SK-N-SH (cell line): ENCODE results near the gene GSTM3. TPM values are rescaled to one million over a fixed set of nuclear protein-coding genes. Genes with fewer than 3 reads are reported as not detected.

ENCODE experiments used
- CTCF ChIA-PET: fragments of 300-600, 350-600 bp; formaldehyde crosslinking; extraction: SDS; loops from one replicate; lab custom pipeline; 2021; lab: Yijun Ruan, JAX
- POLR2A ChIA-PET: fragments of 350-600 bp; sonication (Branson Sonifier 250); formaldehyde crosslinking; extraction: SDS; loops from one replicate; lab custom pipeline; 2020; ENCODE audit warnings: antibody characterized with exemption, inconsistent platforms; lab: Yijun Ruan, JAX
- DNase-seq: peaks from one replicate; pipeline ENCODE4 v3.0.0; 2012
- H2AFZ ChIP-seq: fragments of 200-600 bp; sonication (generic); 2 replicates; pipeline ENCODE4 v1.8.1; 2016; ENCODE audit warnings: antibody characterized with exemption, mild to moderate bottlenecking, low read depth
- H3F3A ChIP-seq: fragments of 200-600 bp; sonication (generic); replicated peaks from 2 replicates; pipeline ENCODE3; 2016; ENCODE audit warnings: antibody characterized with exemption, mild to moderate bottlenecking; ENCODE audit not compliant: insufficient read depth
- H3K27ac ChIP-seq, 2 experiments: fragments of 200-500 bp in 1 of 2; fragments of 200-600 bp in 1 of 2; sonication (Bioruptor generic) in 1 of 2; sonication (generic), shearing (Covaris generic) in 1 of 2; 2 replicates each; pipeline versions ENCODE4 v1.5.1 to v1.6.1; 2014 to 2016; ENCODE audit warnings: low read depth in 2 of 2, inconsistent platforms in 1 of 2, low read length in 1 of 2, mild to moderate bottlenecking in 1 of 2, mixed read lengths in 1 of 2
- H3K27me3 ChIP-seq: fragments of 200-600 bp; sonication (generic), shearing (Covaris generic); 2 replicates; pipeline ENCODE4 v1.6.1; 2016; ENCODE audit warnings: mixed run types; ENCODE audit not compliant: insufficient read depth
- H3K36me3 ChIP-seq, 2 experiments: fragments of 200-500 bp in 1 of 2; fragments of 200-600 bp in 1 of 2; sonication (Bioruptor generic) in 1 of 2; sonication (generic) in 1 of 2; replicated peaks in 1 of 2; 2 replicates each; pipeline versions ENCODE3 to v1.5.1; 2014 to 2016; ENCODE audit warnings: low read length in 1 of 2, mild to moderate bottlenecking in 1 of 2; ENCODE audit not compliant: insufficient read depth in 2 of 2, control insufficient read depth in 1 of 2
- H3K4me1 ChIP-seq, 2 experiments: fragments of 200-500 bp in 1 of 2; fragments of 200-600 bp in 1 of 2; sonication (Bioruptor generic) in 1 of 2; sonication (generic), shearing (Covaris generic) in 1 of 2; 2 replicates each; pipeline versions ENCODE4 v1.5.1 to v1.6.1; 2014 to 2016; ENCODE audit warnings: low read depth in 1 of 2, low read length in 1 of 2, mixed run types in 1 of 2; ENCODE audit not compliant: insufficient read depth in 2 of 2, control insufficient read depth in 1 of 2
- H3K4me2 ChIP-seq: fragments of 200-600 bp; sonication (generic), shearing (Covaris generic); 2 replicates; pipeline ENCODE4 v1.6.1; 2017; ENCODE audit warnings: mixed run types
- H3K4me3 ChIP-seq, 2 experiments: fragments of 200-500 bp in 1 of 2; fragments of 200-600 bp in 1 of 2; sonication (Bioruptor generic) in 1 of 2; sonication (generic), shearing (Covaris generic) in 1 of 2; 2 replicates each; pipeline versions ENCODE4 v1.5.1 to v1.8.1; 2014 to 2016; ENCODE audit warnings: low read depth in 2 of 2, inconsistent platforms in 1 of 2, low read length in 1 of 2, mild to moderate bottlenecking in 1 of 2, mixed read lengths in 1 of 2, moderate library complexity in 1 of 2
- H3K79me2 ChIP-seq: fragments of 200-600 bp; sonication (generic); 2 replicates; pipeline ENCODE4 v1.8.1; 2017; ENCODE audit warnings: mild to moderate bottlenecking; ENCODE audit not compliant: insufficient read depth
- H3K9ac ChIP-seq: fragments of 200-600 bp; sonication (generic); 2 replicates; pipeline ENCODE4 v1.6.1; 2017; ENCODE audit warnings: mixed run types
- H3K9me2 ChIP-seq: fragments of 200-600 bp; sonication (generic); 2 replicates; pipeline ENCODE4 v1.6.1; 2017; ENCODE audit warnings: mixed run types
- H3K9me3 ChIP-seq: fragments of 200-600 bp; sonication (generic); 2 replicates; pipeline ENCODE4 v1.6.1; 2017; ENCODE audit warnings: mixed run types, mild to moderate bottlenecking, moderate library complexity
- H4K20me1 ChIP-seq: fragments of 200-600 bp; sonication (generic); 2 replicates; pipeline ENCODE4 v1.6.1; 2017; ENCODE audit warnings: mild to moderate bottlenecking, mixed run types; ENCODE audit not compliant: insufficient read depth
- CHD2 ChIP-seq: fragments of 150-350 bp; IDR thresholded peaks from 2 replicates; pipeline ENCODE4 v1.6.1; 2018; ENCODE audit warnings: low read length; ENCODE audit not compliant: partially characterized antibody
- ELF1 ChIP-seq: IDR thresholded peaks from 2 replicates; pipeline ENCODE4 v1.4.0; 2012
- EP300 ChIP-seq, 2 experiments: IDR thresholded peaks; 2 replicates each; pipeline versions ENCODE4 v1.4.0 to v1.6.1; 2012; ENCODE audit warnings: borderline replicate concordance in 1 of 2, low read depth in 1 of 2, low read length in 1 of 2
- EZH2phosphoT487 ChIP-seq: fragments of 200-600 bp; sonication (generic); IDR thresholded peaks from 2 replicates; pipeline ENCODE4 v1.6.1; 2017; ENCODE audit warnings: low read depth, mixed run types, mild to moderate bottlenecking, antibody characterized with exemption, moderate library complexity, borderline replicate concordance
- FOXJ3 ChIP-seq: sonication (generic); formaldehyde crosslinking; IDR thresholded peaks from 2 replicates; pipeline ENCODE4 v1.5.1; 2020; ENCODE audit warnings: mild to moderate bottlenecking, missing genetic modification reagents
- GATA2 ChIP-seq: sonication (generic); formaldehyde crosslinking; IDR thresholded peaks from 2 replicates; pipeline ENCODE4 v1.5.0; 2020; ENCODE audit warnings: mild to moderate bottlenecking, missing genetic modification reagents
- JUND ChIP-seq: IDR thresholded peaks from 2 replicates; pipeline ENCODE4 v1.4.0; 2012
- MAX ChIP-seq: IDR thresholded peaks from 2 replicates; pipeline ENCODE4 v1.4.0; 2012; ENCODE audit warnings: low read depth
- MXI1 ChIP-seq: IDR thresholded peaks from 2 replicates; pipeline ENCODE4 v1.6.1; 2012; ENCODE audit warnings: mild to moderate bottlenecking, low read depth, low read length, improper control_type of control experiment
- NRF1 ChIP-seq: IDR thresholded peaks from 2 replicates; pipeline ENCODE4 v1.6.1; 2012; ENCODE audit warnings: low read depth, mild to moderate bottlenecking, low read length
- POLR2AphosphoS5 ChIP-seq: IDR thresholded peaks from 2 replicates; pipeline ENCODE4 v1.6.1; 2012; ENCODE audit warnings: low read depth, low read length
- RAD21 ChIP-seq: IDR thresholded peaks from 2 replicates; pipeline ENCODE4 v1.6.1; 2012; ENCODE audit warnings: mild to moderate bottlenecking, low read length
- RXRA ChIP-seq: IDR thresholded peaks from 2 replicates; pipeline ENCODE4 v1.4.0; 2012; ENCODE audit warnings: low read depth, mild to moderate bottlenecking, borderline replicate concordance
- TAF1 ChIP-seq: IDR thresholded peaks from 2 replicates; pipeline ENCODE4 v1.6.1; 2012; ENCODE audit warnings: low read depth, mild to moderate bottlenecking, low read length, moderate library complexity, borderline replicate concordance
- TCF12 ChIP-seq: IDR thresholded peaks from 2 replicates; pipeline ENCODE4 v1.4.0; 2012
- USF1 ChIP-seq: IDR thresholded peaks from 2 replicates; pipeline ENCODE4 v1.4.0; 2012; ENCODE audit warnings: low read depth, borderline replicate concordance
- YY1 ChIP-seq: IDR thresholded peaks from 2 replicates; pipeline ENCODE4 v1.4.0; 2012; ENCODE audit warnings: low read depth, mild to moderate bottlenecking
- WGBS: methylation state at CpG from one replicate; pipeline ENCODE4 v1.1.6; 2017; ENCODE audit warnings: low lambda C conversion rate; 5-methylcytosine and 5-hydroxymethylcytosine counted together
- polyA plus RNA-seq, 3 experiments: library from polyadenylated mRNA; depleted of rRNA; stranded (reverse); fragments of >200 nt; gene quantifications; 2 replicates each; pipeline ENCODE4 v1.2.3, GENCODE V29; 2012
- TF ChIP-seq, protein P1 (sequence below): fragments of 150-350 bp; IDR thresholded peaks from 2 replicates; pipeline ENCODE4 v1.6.1; 2017; ENCODE audit warnings: antibody characterized with exemption, low read length, low read depth, borderline replicate concordance
- TF ChIP-seq, protein P2 (sequence below): fragments of 200-600 bp; sonication (generic); IDR thresholded peaks from 2 replicates; pipeline ENCODE4 v1.6.1; 2017; ENCODE audit warnings: antibody characterized with exemption, mild to moderate bottlenecking, moderate library complexity
- TF ChIP-seq, protein P3 (sequence below): fragments of 150-350 bp; IDR thresholded peaks from 2 replicates; pipeline ENCODE4 v1.6.1; 2016; ENCODE audit warnings: mild to moderate bottlenecking, low read depth, low read length

GSTM3 gene
- polyA plus RNA-seq, 1 of the 3 experiments (the other 2 are of a cell fraction): 86.6 TPM

DNA sequence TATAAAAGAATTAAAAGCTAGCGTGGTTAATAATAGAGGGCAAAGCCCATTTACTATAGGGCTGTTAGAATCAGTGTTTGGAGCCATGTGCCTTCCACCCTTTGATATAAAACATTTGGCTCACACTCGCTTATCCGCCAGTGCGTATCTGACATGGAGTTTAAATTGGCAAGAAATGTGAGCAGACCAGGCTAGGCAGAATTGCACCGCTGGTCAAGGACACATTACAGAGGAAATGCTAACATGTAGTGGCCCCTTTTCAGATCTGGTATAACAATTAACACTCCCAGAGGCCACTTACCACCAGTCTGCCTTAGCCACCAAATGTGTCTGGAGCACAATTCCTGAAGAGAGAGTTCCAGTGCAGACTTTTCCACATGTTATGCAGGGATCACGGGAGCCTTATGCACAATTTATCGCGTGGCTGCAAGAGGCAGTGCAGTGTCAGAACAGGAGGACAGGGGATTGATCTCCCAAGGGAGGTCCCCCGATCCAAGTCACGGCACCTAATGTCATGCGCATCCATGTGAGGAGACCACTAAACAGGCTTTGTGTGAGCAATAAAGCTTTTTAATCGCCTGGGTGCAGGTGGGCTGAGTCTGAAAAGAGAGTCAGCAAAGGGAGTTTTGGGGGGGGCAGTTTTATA lies 14.0 kb downstream of the GSTM3 start:
- no peaks in the 10 kb centered on the region; a peak in 1 of 4 replicates for H3K4me1 ChIP-seq
- POLR2A ChIA-PET: no interaction called here
- no peaks in the 10 kb centered on the region for H3K9me2 ChIP-seq
- no peak overlapping the region for H2AFZ ChIP-seq
- WGBS: 87% methylated on average over 12 of the region's 12 CpGs
- no peaks in the 10 kb centered on the region for H3K79me2 ChIP-seq
- no peak overlapping the region for H3K4me2 ChIP-seq
- H3K9ac ChIP-seq: no peak overlapping the region
- H3F3A ChIP-seq: no peaks in the 10 kb centered on the region
- CTCF ChIA-PET: interaction anchor here (0.9 to 1.3 kb wide), 2 partner anchors 11 kb away, joined by 3 to 4 read pairs; no protein-coding TSS in a partner anchor
- no peaks in the 10 kb centered on the region for H3K36me3 ChIP-seq
- no peak overlapping the region for H3K4me3 ChIP-seq
- TF ChIP-seq RXRA: no peak
- TF ChIP-seq YY1: no peak
- TF ChIP-seq, all 33 proteins: peak for 0
- Histone ChIP-seq H3K27me3 (no peaks in the 10 kb centered on the region), H3K27ac (no peak overlapping the region), H4K20me1 (no peaks in the 10 kb centered on the region), H3K9me3 (no peaks in the 10 kb centered on the region)
- DNase-seq: no peak

GRCh38 chr1:109726007-109726406 lies 14.8 kb downstream of the GSTM3 start:
- H2AFZ ChIP-seq: no peak overlapping the region; the same call in 1 of the 2 replicates
- H3F3A ChIP-seq: no peaks in the 10 kb centered on the region
- no peaks in the 10 kb centered on the region for H3K27me3 ChIP-seq
- POLR2A ChIA-PET: no interaction called here
- no peak overlapping the region for H3K4me3 ChIP-seq
- H3K4me1 ChIP-seq: no peaks in the 10 kb centered on the region; a peak in 1 of 4 replicates
- 60% methylated on average over 1 of the region's 1 CpG for WGBS
- TF ChIP-seq FOXJ3 (CRISPR knock-in tag) (no peak), JUND (no peak), EP300 (IDR thresholded peaks at IDR 0.05; ENCODE audit: borderline replicate concordance in 1 of 2, low read depth in 1 of 2, low read length in 1 of 2) (no peak), YY1 (no peak), GATA2 (no peak), USF1 (no peak), RXRA (no peak), TCF12 (no peak), CHD2 (no peak), MAX (no peak), MXI1 (no peak), RAD21 (no peak), POLR2AphosphoS5 (no peak), EZH2phosphoT487 (no peak), ELF1 (no peak), TAF1 (no peak), NRF1 (no peak)
- TF ChIP-seq, protein P1, sequence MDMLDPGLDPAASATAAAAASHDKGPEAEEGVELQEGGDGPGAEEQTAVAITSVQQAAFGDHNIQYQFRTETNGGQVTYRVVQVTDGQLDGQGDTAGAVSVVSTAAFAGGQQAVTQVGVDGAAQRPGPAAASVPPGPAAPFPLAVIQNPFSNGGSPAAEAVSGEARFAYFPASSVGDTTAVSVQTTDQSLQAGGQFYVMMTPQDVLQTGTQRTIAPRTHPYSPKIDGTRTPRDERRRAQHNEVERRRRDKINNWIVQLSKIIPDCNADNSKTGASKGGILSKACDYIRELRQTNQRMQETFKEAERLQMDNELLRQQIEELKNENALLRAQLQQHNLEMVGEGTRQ: no peak
- TF ChIP-seq, protein P2, sequence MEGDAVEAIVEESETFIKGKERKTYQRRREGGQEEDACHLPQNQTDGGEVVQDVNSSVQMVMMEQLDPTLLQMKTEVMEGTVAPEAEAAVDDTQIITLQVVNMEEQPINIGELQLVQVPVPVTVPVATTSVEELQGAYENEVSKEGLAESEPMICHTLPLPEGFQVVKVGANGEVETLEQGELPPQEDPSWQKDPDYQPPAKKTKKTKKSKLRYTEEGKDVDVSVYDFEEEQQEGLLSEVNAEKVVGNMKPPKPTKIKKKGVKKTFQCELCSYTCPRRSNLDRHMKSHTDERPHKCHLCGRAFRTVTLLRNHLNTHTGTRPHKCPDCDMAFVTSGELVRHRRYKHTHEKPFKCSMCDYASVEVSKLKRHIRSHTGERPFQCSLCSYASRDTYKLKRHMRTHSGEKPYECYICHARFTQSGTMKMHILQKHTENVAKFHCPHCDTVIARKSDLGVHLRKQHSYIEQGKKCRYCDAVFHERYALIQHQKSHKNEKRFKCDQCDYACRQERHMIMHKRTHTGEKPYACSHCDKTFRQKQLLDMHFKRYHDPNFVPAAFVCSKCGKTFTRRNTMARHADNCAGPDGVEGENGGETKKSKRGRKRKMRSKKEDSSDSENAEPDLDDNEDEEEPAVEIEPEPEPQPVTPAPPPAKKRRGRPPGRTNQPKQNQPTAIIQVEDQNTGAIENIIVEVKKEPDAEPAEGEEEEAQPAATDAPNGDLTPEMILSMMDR: no peak
- TF ChIP-seq, protein P3, sequence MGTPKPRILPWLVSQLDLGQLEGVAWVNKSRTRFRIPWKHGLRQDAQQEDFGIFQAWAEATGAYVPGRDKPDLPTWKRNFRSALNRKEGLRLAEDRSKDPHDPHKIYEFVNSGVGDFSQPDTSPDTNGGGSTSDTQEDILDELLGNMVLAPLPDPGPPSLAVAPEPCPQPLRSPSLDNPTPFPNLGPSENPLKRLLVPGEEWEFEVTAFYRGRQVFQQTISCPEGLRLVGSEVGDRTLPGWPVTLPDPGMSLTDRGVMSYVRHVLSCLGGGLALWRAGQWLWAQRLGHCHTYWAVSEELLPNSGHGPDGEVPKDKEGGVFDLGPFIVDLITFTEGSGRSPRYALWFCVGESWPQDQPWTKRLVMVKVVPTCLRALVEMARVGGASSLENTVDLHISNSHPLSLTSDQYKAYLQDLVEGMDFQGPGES: no peak
- DNase-seq: no peak
- no peak overlapping the region for H3K27ac ChIP-seq
- CTCF ChIA-PET: interaction anchor here (1.0 kb wide), 1 partner anchor 76 kb away, joined by 3 read pairs; no protein-coding TSS in a partner anchor
- no peaks in the 10 kb centered on the region for H3K9me2 ChIP-seq
- no peak overlapping the region for H3K9ac ChIP-seq
- no peak overlapping the region for H3K4me2 ChIP-seq
- no peaks in the 10 kb centered on the region for H3K79me2 ChIP-seq
- H4K20me1 ChIP-seq: no peaks in the 10 kb centered on the region
- H3K9me3 ChIP-seq: no peaks in the 10 kb centered on the region
- H3K36me3 ChIP-seq: no peaks in the 10 kb centered on the region
